ENCODE data around the gene TRIM45. TPM values are rescaled to one million over a fixed set of nuclear protein-coding genes. Genes with fewer than 3 reads are reported as not detected.
A peak's percentile ranks its signal among the peaks of the same experiment; 100 is the strongest.
"Not testable (repeated sequence)": the region's sequence is repeated elsewhere in the genome, so short reads cannot be mapped to it uniquely, and the experiment has no call there.

Gene TRIM45
- total RNA-seq, result under 1 TPM; 0.48 to 0.60 TPM

GRCh38 chr1:117121589-117122329 lies at the start of gene TRIM45:
Gene TRIM45 (minus strand): TSS chr1:117121749. CDS start chr1:117121201, 548 bp downstream.
- H3K27me3 Mint-ChIP-seq, result peaks cover 26% of the 10 kb centered on the region
- DNase-seq, result peak; percentile 80
- H3K4me1 Mint-ChIP-seq, result peaks cover 7% of the 10 kb centered on the region
- no peak within 1 kb of the TSS for H3K27ac Mint-ChIP-seq
- peak within 1 kb of the TSS; percentile 78 for H3K4me3 Mint-ChIP-seq
- peaks cover under 1% of the 10 kb centered on the region for H3K36me3 Mint-ChIP-seq
- H3K9me3 Mint-ChIP-seq, result no peaks in the 10 kb centered on the region

GRCh38 chr1:117169871-117170596 lies 48.5 kb upstream of the TRIM45 start:
- H3K27me3 Mint-ChIP-seq, result peaks cover 10% of the 10 kb centered on the region
- H3K36me3 Mint-ChIP-seq, result no peaks in the 10 kb centered on the region
- H3K27ac Mint-ChIP-seq, result no peak overlapping the region
- peaks cover 6% of the 10 kb centered on the region for H3K4me1 Mint-ChIP-seq
- H3K9me3 Mint-ChIP-seq, result no peaks in the 10 kb centered on the region
- no peak for DNase-seq
- no peak overlapping the region for H3K4me3 Mint-ChIP-seq

GRCh38 chr1:117167402-117167801 lies 45.9 kb upstream of the TRIM45 start:
- Mint-ChIP-seq H3K36me3 (no peaks in the 10 kb centered on the region), H3K27me3 (peaks cover 20% of the 10 kb centered on the region), H3K4me3 (no peak overlapping the region), H3K27ac (no peak overlapping the region), H3K4me1 (peaks cover 6% of the 10 kb centered on the region), H3K9me3 (no peaks in the 10 kb centered on the region)
- DNase-seq, result no peak

- no peak for DNase-seq
- Mint-ChIP-seq H3K4me3 (no peak overlapping the region), H3K9me3 (no peaks in the 10 kb centered on the region), H3K27ac (no peak overlapping the region), H3K36me3 (no peaks in the 10 kb centered on the region), H3K4me1 (peaks cover 6% of the 10 kb centered on the region), H3K27me3 (peaks cover 22% of the 10 kb centered on the region)
Observed at GRCh38 chr1:117166076-117166475, 44.5 kb upstream of the TRIM45 start.

GRCh38 chr1:117164209-117164608 lies 42.7 kb upstream of the TRIM45 start:
- Mint-ChIP-seq H3K4me1 (peaks cover 6% of the 10 kb centered on the region), H3K36me3 (no peaks in the 10 kb centered on the region), H3K4me3 (no peak overlapping the region), H3K27ac (no peak overlapping the region), H3K9me3 (no peaks in the 10 kb centered on the region), H3K27me3 (peaks cover 27% of the 10 kb centered on the region)
- DNase-seq, result no peak

- Mint-ChIP-seq H3K4me3 (no peak overlapping the region), H3K27me3 (peaks cover 24% of the 10 kb centered on the region)
Observed at GRCh38 chr1:117162816-117163215, 41.3 kb upstream of the TRIM45 start.

GRCh38 chr1:117161887-117162286 lies 40.3 kb upstream of the TRIM45 start:
- Mint-ChIP-seq H3K27ac (no peak overlapping the region), H3K4me1 (no peaks in the 10 kb centered on the region)

More at GRCh38 chr1:117162816-117163215, 41.3 kb upstream of the TRIM45 start:
- Mint-ChIP-seq H3K36me3 (no peaks in the 10 kb centered on the region), H3K9me3 (peaks cover 2% of the 10 kb centered on the region), H3K27ac (no peak overlapping the region), H3K4me1 (peaks cover 6% of the 10 kb centered on the region)
- DNase-seq, result no peak

GRCh38 chr1:117151305-117151704 lies 29.8 kb upstream of the TRIM45 start:
- H3K27me3 Mint-ChIP-seq, DNase-seq, H3K36me3 Mint-ChIP-seq, H3K4me1 Mint-ChIP-seq, H3K4me3 Mint-ChIP-seq, H3K27ac Mint-ChIP-seq, H3K9me3 Mint-ChIP-seq: not testable (repeated sequence)

More at GRCh38 chr1:117161887-117162286, 40.3 kb upstream of the TRIM45 start:
- Mint-ChIP-seq H3K9me3 (peaks cover 2% of the 10 kb centered on the region), H3K27me3 (peaks cover 23% of the 10 kb centered on the region), H3K4me3 (no peak overlapping the region), H3K36me3 (no peaks in the 10 kb centered on the region)
- no peak for DNase-seq

- Mint-ChIP-seq H3K36me3 (no peaks in the 10 kb centered on the region), H3K4me3 (no peak overlapping the region), H3K27ac (no peak overlapping the region), H3K9me3 (peaks cover 6% of the 10 kb centered on the region), H3K27me3 (no peaks in the 10 kb centered on the region), H3K4me1 (no peaks in the 10 kb centered on the region)
- no peak for DNase-seq
Observed at GRCh38 chr1:117150316-117150715, 28.8 kb upstream of the TRIM45 start.

GRCh38 chr1:117147856-117148588 lies 26.5 kb upstream of the TRIM45 start:
- Mint-ChIP-seq H3K27me3 (peaks cover 4% of the 10 kb centered on the region), H3K4me3 (no peak overlapping the region), H3K27ac (no peak overlapping the region), H3K36me3 (no peaks in the 10 kb centered on the region), H3K9me3 (peaks cover 6% of the 10 kb centered on the region), H3K4me1 (no peaks in the 10 kb centered on the region)
- DNase-seq, result no peak

GRCh38 chr1:117147341-117147831 lies 25.8 kb upstream of the TRIM45 start:
- H3K27ac Mint-ChIP-seq, result no peak overlapping the region
- DNase-seq, result no peak
- H3K27me3 Mint-ChIP-seq, result peaks cover 4% of the 10 kb centered on the region

GRCh38 chr1:117146575-117147340 lies 25.2 kb upstream of the TRIM45 start:
- Mint-ChIP-seq H3K27ac (no peak overlapping the region), H3K4me1 (no peaks in the 10 kb centered on the region), H3K36me3 (no peaks in the 10 kb centered on the region), H3K4me3 (no peak overlapping the region), H3K27me3 (peaks cover 4% of the 10 kb centered on the region), H3K9me3 (peaks cover 4% of the 10 kb centered on the region)
- no peak for DNase-seq

More at GRCh38 chr1:117147341-117147831, 25.8 kb upstream of the TRIM45 start:
- Mint-ChIP-seq H3K9me3 (peaks cover 6% of the 10 kb centered on the region), H3K36me3 (no peaks in the 10 kb centered on the region), H3K4me1 (no peaks in the 10 kb centered on the region), H3K4me3 (no peak overlapping the region)

GRCh38 chr1:117146072-117146471 lies 24.5 kb upstream of the TRIM45 start:
- Mint-ChIP-seq H3K27ac (no peak overlapping the region), H3K4me1 (no peaks in the 10 kb centered on the region), H3K27me3 (peaks cover 4% of the 10 kb centered on the region), H3K9me3 (no peaks in the 10 kb centered on the region), H3K36me3 (no peaks in the 10 kb centered on the region), H3K4me3 (no peak overlapping the region)
- no peak for DNase-seq

GRCh38 chr1:117143871-117144270 lies 22.3 kb upstream of the TRIM45 start:
- Mint-ChIP-seq H3K27me3 (peaks cover 4% of the 10 kb centered on the region), H3K4me3 (no peak overlapping the region), H3K4me1 (no peaks in the 10 kb centered on the region), H3K27ac (no peak overlapping the region), H3K9me3 (no peaks in the 10 kb centered on the region), H3K36me3 (no peaks in the 10 kb centered on the region)
- DNase-seq, result no peak

All from activated naive CD8-positive, alpha-beta T cell treated with anti-CD3 and anti-CD28 coated beads for 36 hours (primary cell).